HepG2 (cell line): ENCODE measurements around the gene CHCHD1. TPM values are rescaled to one million over a fixed set of nuclear protein-coding genes. Genes with fewer than 3 reads are reported as not detected.

Experiments
- BCL6 ChIP-seq: IDR thresholded peaks from 2 replicates; pipeline ENCODE4 v1.6.1; 2016; ENCODE audit warnings: missing genetic modification reagents, missing compliant biosample characterization
- CCAR2 ChIP-seq: fragments of 200-400 bp; formaldehyde crosslinking; optimal IDR thresholded peaks from 2 replicates; pipeline ENCODE3; 2018; ENCODE audit warnings: low read depth, mild to moderate bottlenecking, low read length, moderate library complexity
- ETV5 ChIP-seq: IDR thresholded peaks from 2 replicates; pipeline ENCODE4 v1.6.1; 2018; ENCODE audit warnings: missing biosample characterization, missing genetic modification reagents, inconsistent platforms, borderline replicate concordance
- GTF2F1 ChIP-seq: fragments of 150-350 bp; IDR thresholded peaks from 2 replicates; pipeline ENCODE4 v1.6.1; 2014; ENCODE audit warnings: low read length
- JUND ChIP-seq: sonication (generic); formaldehyde crosslinking; IDR thresholded peaks from 2 replicates; pipeline ENCODE4 v1.8.0; 2022; ENCODE audit warnings: mild to moderate bottlenecking, missing genetic modification reagents
- KAT2B ChIP-seq: fragments of 150-350 bp; IDR thresholded peaks from 2 replicates; pipeline ENCODE4 v1.6.1; 2014; ENCODE audit warnings: low read depth, low read length, borderline replicate concordance
- NFRKB ChIP-seq: fragments of 450-650 bp; IDR thresholded peaks from 2 replicates; pipeline ENCODE4 v1.6.1; 2017
- NKX3-1 ChIP-seq: sonication (generic); formaldehyde crosslinking; IDR thresholded peaks from 2 replicates; pipeline ENCODE4 v1.5.0; 2020; ENCODE audit warnings: missing genetic modification reagents
- SALL2 ChIP-seq: sonication (generic); formaldehyde crosslinking; IDR thresholded peaks from 2 replicates; pipeline ENCODE4 v1.8.1; 2023; ENCODE audit warnings: mild to moderate bottlenecking, missing genetic modification reagents, inconsistent platforms
- SMC3 ChIP-seq: IDR thresholded peaks from 2 replicates; pipeline ENCODE4 v1.6.1; 2011; ENCODE audit warnings: low read length, improper control_type of control experiment
- WIZ ChIP-seq: sonication (generic); formaldehyde crosslinking; IDR thresholded peaks from 2 replicates; pipeline ENCODE4 v1.5.1; 2020; ENCODE audit warnings: mild to moderate bottlenecking, missing genetic modification reagents
- ZKSCAN5 ChIP-seq: sonication (generic); formaldehyde crosslinking; IDR thresholded peaks from 2 replicates; pipeline ENCODE4 v1.5.1; 2020; ENCODE audit warnings: mild to moderate bottlenecking, missing genetic modification reagents
- ZNF224 ChIP-seq: sonication (generic); formaldehyde crosslinking; IDR thresholded peaks from 2 replicates; pipeline ENCODE4 v1.5.0; 2020; ENCODE audit warnings: mild to moderate bottlenecking, missing genetic modification reagents
- ZNF296 ChIP-seq: sonication (generic); formaldehyde crosslinking; conservative IDR thresholded peaks from 2 replicates; pipeline ENCODE4 v1.5.0; 2020; ENCODE audit warnings: mild to moderate bottlenecking, missing genetic modification reagents
- ZNF468 ChIP-seq: sonication (generic); formaldehyde crosslinking; IDR thresholded peaks from 2 replicates; pipeline ENCODE4 v1.8.0; 2022; ENCODE audit warnings: mild to moderate bottlenecking, moderate library complexity, missing genetic modification reagents
- ZNF549 ChIP-seq: sonication (generic); formaldehyde crosslinking; IDR thresholded peaks from 2 replicates; pipeline ENCODE4 v1.5.0; 2020; ENCODE audit warnings: missing genetic modification reagents
- ZNF598 ChIP-seq: sonication (generic); formaldehyde crosslinking; IDR thresholded peaks from 2 replicates; pipeline ENCODE4 v1.5.1; 2020; ENCODE audit warnings: mild to moderate bottlenecking, missing genetic modification reagents, borderline replicate concordance
- ZNF614 ChIP-seq: IDR thresholded peaks from 2 replicates; pipeline ENCODE4 v1.6.1; 2018; ENCODE audit warnings: missing biosample characterization, missing genetic modification reagents, inconsistent platforms, borderline replicate concordance
- ZNF720 ChIP-seq: sonication (generic); formaldehyde crosslinking; IDR thresholded peaks from 2 replicates; pipeline ENCODE4 v1.4.0; 2020; ENCODE audit warnings: missing genetic modification reagents
- ZNF777 ChIP-seq: sonication (generic); formaldehyde crosslinking; IDR thresholded peaks from 2 replicates; pipeline ENCODE4 v1.4.0; 2020; ENCODE audit warnings: missing genetic modification reagents
- ZNF879 ChIP-seq: sonication (generic); formaldehyde crosslinking; IDR thresholded peaks from 2 replicates; pipeline ENCODE4 v1.8.1; 2023; ENCODE audit warnings: missing genetic modification reagents
- polyA plus RNA-seq, 8 experiments: library from polyadenylated mRNA; depleted of rRNA in 3 of 8; stranded (reverse) in 7 of 8; unstranded in 1 of 8; fragments of >200 nt; fragmentation: Illumina TruSeq in 4 of 8; extraction: Trizol in 4 of 8; gene quantifications; 2 replicates each; pipeline versions ENCODE4 v1.2.1 to v1.2.3, GENCODE V29; 2011 to 2016; ENCODE audit warnings: low read depth in 4 of 8, missing spikeins in 1 of 8, mixed read lengths in 1 of 8; ENCODE audit not compliant: insufficient read depth in 1 of 8
- total RNA-seq, 5 experiments: library from RNA; depleted of rRNA; stranded (reverse); fragments of >200 nt; fragmentation: Illumina TruSeq; extraction: Trizol; gene quantifications; 2 replicates each; pipeline ENCODE4 v1.2.3, GENCODE V29; 2016; ENCODE audit warnings: low read depth in 1 of 5
- TF ChIP-seq, protein P1 (sequence below): sonication (generic); formaldehyde crosslinking; IDR thresholded peaks from 2 replicates; pipeline ENCODE4 v1.4.0; 2020; ENCODE audit warnings: low read depth, mild to moderate bottlenecking, missing genetic modification reagents
- TF ChIP-seq, protein P2 (sequence below): sonication (generic); formaldehyde crosslinking; IDR thresholded peaks from 2 replicates; pipeline ENCODE4 v1.9.0; 2022; ENCODE audit warnings: low read depth, missing genetic modification reagents
- TF ChIP-seq, protein P3 (sequence below): sonication (generic); formaldehyde crosslinking; IDR thresholded peaks from 2 replicates; pipeline ENCODE4 v1.5.0; 2020; ENCODE audit warnings: mild to moderate bottlenecking, missing genetic modification reagents
- TF ChIP-seq, protein P4 (sequence below): sonication (generic); formaldehyde crosslinking; IDR thresholded peaks from 2 replicates; pipeline ENCODE4 v1.4.0; 2020; ENCODE audit warnings: missing genetic modification reagents

The CHCHD1 gene
- total and polyA plus RNA-seq, 2 of the 13 experiments (the other 11 are each of a cell fraction or from before 2014, with no cell fraction given): 36.9 to 71.2 TPM

DNA sequence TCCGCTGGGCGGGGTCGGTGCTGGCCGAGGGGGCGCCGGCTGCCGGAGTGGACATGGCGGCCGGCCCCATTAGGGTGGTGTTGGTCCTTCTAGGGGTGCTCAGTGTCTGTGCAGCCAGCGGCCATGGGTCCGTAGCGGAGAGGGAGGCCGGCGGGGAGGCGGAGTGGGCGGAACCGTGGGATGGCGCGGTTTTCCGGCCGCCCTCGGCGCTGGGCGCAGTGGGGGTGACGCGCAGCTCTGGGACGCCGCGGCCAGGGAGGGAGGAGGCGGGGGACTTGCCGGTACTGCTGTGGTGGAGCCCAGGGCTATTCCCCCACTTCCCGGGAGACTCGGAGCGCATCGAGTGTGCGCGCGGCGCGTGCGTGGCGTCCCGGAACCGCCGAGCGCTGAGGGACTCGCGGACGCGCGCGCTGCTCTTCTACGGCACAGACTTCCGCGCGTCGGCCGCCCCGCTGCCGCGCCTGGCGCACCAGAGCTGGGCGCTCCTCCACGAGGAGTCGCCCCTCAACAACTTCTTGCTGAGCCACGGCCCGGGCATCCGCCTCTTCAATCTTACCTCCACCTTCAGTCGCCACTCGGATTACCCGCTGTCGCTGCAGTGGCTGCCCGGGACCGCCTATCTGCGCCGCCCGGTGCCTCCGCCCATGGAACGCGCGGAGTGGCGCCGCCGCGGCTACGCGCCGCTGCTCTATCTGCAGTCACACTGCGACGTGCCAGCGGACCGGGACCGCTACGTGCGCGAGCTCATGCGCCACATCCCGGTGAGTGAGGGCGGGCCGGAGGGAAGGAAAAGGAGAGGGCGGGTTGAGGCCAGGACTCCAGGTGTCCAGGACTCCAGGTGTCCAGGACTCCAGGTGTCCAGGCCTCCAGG, 9.3 kb upstream of the CHCHD1 start (continued):
- TF ChIP-seq, protein P1, sequence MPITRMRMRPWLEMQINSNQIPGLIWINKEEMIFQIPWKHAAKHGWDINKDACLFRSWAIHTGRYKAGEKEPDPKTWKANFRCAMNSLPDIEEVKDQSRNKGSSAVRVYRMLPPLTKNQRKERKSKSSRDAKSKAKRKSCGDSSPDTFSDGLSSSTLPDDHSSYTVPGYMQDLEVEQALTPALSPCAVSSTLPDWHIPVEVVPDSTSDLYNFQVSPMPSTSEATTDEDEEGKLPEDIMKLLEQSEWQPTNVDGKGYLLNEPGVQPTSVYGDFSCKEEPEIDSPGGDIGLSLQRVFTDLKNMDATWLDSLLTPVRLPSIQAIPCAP (CRISPR knock-in tag): no peak
- TF ChIP-seq ZNF296 (CRISPR knock-in tag) (peak; percentile 94), CCAR2 (no peak), SMC3 (no peak), SALL2 (CRISPR knock-in tag) (peak; percentile 68), GTF2F1 (no peak), ZNF720 (CRISPR knock-in tag) (no peak), KAT2B (no peak), ZNF224 (CRISPR knock-in tag) (no peak), ZNF598 (CRISPR knock-in tag) (0 out of 2 replicates have a peak, but pooled peaks have one; percentile 59), NFRKB (no peak), NKX3-1 (CRISPR knock-in tag) (peak; percentile 23; the same call in 1 of the 2 replicates), WIZ (CRISPR knock-in tag) (no peak), ZKSCAN5 (CRISPR knock-in tag) (no peak), ZNF879 (no peak), BCL6 (CRISPR knock-in tag) (no peak), ZNF468 (CRISPR knock-in tag) (no peak), ZNF614 (peak; percentile 56; the same call in 1 of the 2 replicates), ETV5 (peak; percentile 46; the same call in 1 of the 2 replicates), ZNF549 (no peak), JUND (CRISPR knock-in tag) (no peak), ZNF777 (CRISPR knock-in tag) (no peak; the same call in 1 of the 2 replicates)
- TF ChIP-seq, protein P2, sequence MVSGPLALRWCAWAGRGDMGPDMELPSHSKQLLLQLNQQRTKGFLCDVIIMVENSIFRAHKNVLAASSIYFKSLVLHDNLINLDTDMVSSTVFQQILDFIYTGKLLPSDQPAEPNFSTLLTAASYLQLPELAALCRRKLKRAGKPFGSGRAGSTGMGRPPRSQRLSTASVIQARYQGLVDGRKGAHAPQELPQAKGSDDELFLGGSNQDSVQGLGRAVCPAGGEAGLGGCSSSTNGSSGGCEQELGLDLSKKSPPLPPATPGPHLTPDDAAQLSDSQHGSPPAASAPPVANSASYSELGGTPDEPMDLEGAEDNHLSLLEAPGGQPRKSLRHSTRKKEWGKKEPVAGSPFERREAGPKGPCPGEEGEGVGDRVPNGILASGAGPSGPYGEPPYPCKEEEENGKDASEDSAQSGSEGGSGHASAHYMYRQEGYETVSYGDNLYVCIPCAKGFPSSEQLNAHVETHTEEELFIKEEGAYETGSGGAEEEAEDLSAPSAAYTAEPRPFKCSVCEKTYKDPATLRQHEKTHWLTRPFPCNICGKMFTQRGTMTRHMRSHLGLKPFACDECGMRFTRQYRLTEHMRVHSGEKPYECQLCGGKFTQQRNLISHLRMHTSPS: no peak
- TF ChIP-seq, protein P3, sequence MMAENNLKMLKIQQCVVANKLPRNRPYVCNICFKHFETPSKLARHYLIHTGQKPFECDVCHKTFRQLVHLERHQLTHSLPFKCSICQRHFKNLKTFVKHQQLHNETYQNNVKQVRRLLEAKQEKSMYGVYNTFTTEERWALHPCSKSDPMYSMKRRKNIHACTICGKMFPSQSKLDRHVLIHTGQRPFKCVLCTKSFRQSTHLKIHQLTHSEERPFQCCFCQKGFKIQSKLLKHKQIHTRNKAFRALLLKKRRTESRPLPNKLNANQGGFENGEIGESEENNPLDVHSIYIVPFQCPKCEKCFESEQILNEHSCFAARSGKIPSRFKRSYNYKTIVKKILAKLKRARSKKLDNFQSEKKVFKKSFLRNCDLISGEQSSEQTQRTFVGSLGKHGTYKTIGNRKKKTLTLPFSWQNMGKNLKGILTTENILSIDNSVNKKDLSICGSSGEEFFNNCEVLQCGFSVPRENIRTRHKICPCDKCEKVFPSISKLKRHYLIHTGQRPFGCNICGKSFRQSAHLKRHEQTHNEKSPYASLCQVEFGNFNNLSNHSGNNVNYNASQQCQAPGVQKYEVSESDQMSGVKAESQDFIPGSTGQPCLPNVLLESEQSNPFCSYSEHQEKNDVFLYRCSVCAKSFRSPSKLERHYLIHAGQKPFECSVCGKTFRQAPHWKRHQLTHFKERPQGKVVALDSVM (CRISPR knock-in tag): peak; percentile 60
- TF ChIP-seq, protein P4, sequence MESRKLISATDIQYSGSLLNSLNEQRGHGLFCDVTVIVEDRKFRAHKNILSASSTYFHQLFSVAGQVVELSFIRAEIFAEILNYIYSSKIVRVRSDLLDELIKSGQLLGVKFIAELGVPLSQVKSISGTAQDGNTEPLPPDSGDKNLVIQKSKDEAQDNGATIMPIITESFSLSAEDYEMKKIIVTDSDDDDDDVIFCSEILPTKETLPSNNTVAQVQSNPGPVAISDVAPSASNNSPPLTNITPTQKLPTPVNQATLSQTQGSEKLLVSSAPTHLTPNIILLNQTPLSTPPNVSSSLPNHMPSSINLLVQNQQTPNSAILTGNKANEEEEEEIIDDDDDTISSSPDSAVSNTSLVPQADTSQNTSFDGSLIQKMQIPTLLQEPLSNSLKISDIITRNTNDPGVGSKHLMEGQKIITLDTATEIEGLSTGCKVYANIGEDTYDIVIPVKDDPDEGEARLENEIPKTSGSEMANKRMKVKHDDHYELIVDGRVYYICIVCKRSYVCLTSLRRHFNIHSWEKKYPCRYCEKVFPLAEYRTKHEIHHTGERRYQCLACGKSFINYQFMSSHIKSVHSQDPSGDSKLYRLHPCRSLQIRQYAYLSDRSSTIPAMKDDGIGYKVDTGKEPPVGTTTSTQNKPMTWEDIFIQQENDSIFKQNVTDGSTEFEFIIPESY (CRISPR knock-in tag): peak; percentile 17; the same call in 1 of the 2 replicates
